Measurements from ENCODE around the gene FPR3.

DNA sequence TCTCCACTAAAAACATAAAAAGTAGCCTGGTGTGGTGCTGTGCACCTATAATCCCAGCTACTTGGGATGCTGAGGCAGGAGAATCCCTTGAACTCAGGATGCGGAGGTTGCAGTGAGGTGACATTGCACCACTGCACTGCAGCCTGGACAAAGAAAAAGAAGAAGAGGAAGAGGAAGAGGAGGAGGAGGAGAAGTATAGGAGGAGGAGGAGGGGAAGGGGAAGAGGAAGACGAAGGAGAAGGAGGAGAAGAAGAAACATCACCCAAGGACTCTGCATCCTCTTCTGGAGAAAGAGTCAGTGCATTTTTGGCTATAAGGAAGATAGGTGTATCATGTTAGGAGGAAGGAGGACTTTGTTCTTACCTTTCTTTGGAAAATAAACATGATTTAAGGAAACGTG is 13.0 kb upstream of the FPR3 start:
- TF ChIP-seq ZNF274 (IDR thresholded peaks at IDR 0.05; ENCODE audit: low read depth, low read length), result no peak
- TF ChIP-seq SUZ12 (IDR thresholded peaks at IDR 0.05; ENCODE audit: extremely low read depth, insufficient read depth, insufficient read length), result no peak
